Neural progenitor cell (in vitro differentiated cells): ENCODE data around the gene DOCK6.

ENCODE experiments used
- CTCF ChIP-seq: fragments of 200-600 bp; sonication (generic); IDR thresholded peaks from 2 replicates; pipeline ENCODE4 v1.5.1; 2017; ENCODE audit warnings: antibody characterized with exemption, mild to moderate bottlenecking
- EZH2 ChIP-seq: fragments of 200-600 bp; sonication (generic); IDR thresholded peaks from 2 replicates; pipeline ENCODE4 v1.6.1; 2017; ENCODE audit warnings: antibody characterized with exemption, mild to moderate bottlenecking, moderate library complexity

- TF ChIP-seq CTCF (no peak), EZH2 (no peak)
Measured at GRCh38 chr19:11263726-11264125, 1.4 kb upstream of the DOCK6 start.
